Right lung (tissue), 10 donors: ENCODE measurements around the gene NSF. TPM values are rescaled to one million over a fixed set of nuclear protein-coding genes. Genes with fewer than 3 reads are reported as not detected.
"Not testable (repeated sequence)": the region's sequence is repeated elsewhere in the genome, so short reads cannot be mapped to it uniquely, and the experiment has no call there.

ENCODE experiments used
- DNase-seq, 2 donors: peaks; one replicate each; pipeline ENCODE4 v3.0.0-alpha.2; 2013
- long read RNA-seq, 8 donors: transcript quantifications; one replicate each; lab custom pipeline, GENCODE V29; 2026
- polyA plus RNA-seq, 5 donors: library from polyadenylated mRNA; unstranded; fragments of 120-200 nt; gene quantifications; one replicate each; pipeline versions ENCODE4 v1.2.1 to v1.2.3, GENCODE V29; 2013; ENCODE audit warnings: inconsistent platforms in 1 of 5, low replicate concordance in 1 of 5; ENCODE audit not compliant: insufficient read length in 5 of 5, insufficient read depth in 1 of 5

Gene NSF
- polyA plus RNA-seq = 10 to 100 TPM; 27.2 to 34.8 (median 32.4) TPM
- long read RNA-seq, donor 1, partial matches to known transcripts = 0 of 2 reads
- long read RNA-seq, donor 1, other reads (novel, unspliced or antisense) = 0 of 2 reads
- long read RNA-seq, donor 2, partial matches to known transcripts = 0 of 4 reads
- long read RNA-seq, donor 2, other reads (novel, unspliced or antisense) = 0 of 4 reads
- long read RNA-seq, donor 3, partial matches to known transcripts = 0 of 2 reads
- long read RNA-seq, donor 3, other reads (novel, unspliced or antisense) = 0 of 2 reads
- long read RNA-seq, donor 4, partial matches to known transcripts = 0 of 4 reads
- long read RNA-seq, donor 4, other reads (novel, unspliced or antisense) = 0 of 4 reads
- long read RNA-seq, donor 5, transcript NSF-201 (21 exons, 3,983 nt) = major isoform, 6 of 28 reads
- long read RNA-seq, donor 5, partial matches to known transcripts = 19 of 28 reads
- long read RNA-seq, donor 5, other reads (novel, unspliced or antisense) = 0 of 28 reads
- long read RNA-seq, donor 6, partial matches to known transcripts = 0 of 4 reads
- long read RNA-seq, donor 6, other reads (novel, unspliced or antisense) = 0 of 4 reads
- long read RNA-seq, donor 7, transcript NSF-201 (21 exons, 3,983 nt) = major isoform, 7 of 17 reads
- long read RNA-seq, donor 7, partial matches to known transcripts = 6 of 17 reads
- long read RNA-seq, donor 7, other reads (novel, unspliced or antisense) = 0 of 17 reads
- long read RNA-seq, donor 8, partial matches to known transcripts = 0 of 2 reads
- long read RNA-seq, donor 8, other reads (novel, unspliced or antisense) = 0 of 2 reads

DNA sequence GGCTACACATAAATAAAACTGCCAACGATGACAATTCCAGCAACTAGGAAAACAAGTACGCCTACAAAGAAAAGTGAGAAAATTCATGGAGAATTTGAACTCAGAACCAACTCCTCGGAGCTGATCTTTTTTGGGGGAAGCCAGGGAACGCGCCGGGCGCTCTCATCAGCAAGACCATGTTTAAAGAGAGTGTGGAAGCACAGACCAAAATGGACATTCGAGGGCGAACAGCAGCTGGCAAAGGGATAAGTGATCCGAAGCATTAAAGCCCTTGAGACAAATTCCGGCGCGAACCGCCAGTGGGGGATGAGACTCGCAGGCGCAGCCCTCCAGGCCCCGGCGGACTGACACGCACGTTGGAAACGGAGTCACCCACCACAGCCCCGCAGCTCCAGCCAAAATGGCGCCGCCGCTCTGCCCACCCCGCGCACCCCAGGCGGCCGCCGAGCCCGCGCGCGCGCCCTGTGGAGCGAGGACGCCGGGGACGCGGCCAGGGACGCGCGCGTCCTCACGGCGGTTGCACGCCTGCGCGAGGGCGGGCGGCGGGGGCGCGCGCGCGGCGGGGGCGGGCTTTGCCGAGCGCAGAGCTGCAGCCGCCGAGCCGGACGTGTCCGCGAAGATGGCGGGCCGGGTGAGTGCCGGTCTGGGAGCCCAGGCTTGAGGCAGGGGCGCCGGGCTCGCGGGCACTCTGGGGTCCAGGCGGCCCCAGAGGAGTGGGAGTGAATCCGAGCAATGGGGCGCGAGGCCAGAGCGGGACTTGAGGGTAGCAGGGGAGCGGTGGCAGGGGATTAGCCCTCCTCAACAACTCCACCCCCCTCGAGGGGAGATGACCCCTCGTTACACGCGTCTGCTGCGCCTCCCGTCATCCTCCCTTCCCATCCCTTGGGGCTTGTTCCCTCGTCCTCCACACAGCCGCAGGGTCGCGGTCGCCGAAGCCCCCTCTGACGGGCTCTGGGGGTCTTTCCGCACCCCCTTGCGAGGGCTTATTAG, at the start of gene NSF:
TSS of gene NSF (plus strand) at position 513 of the 990 bp plus-strand sequence. CDS start at position 620, 107 bp downstream.
- not testable (repeated sequence) for DNase-seq

GRCh38 chr17:46548607-46549006, 41.9 kb upstream of the NSF start:
- not testable (repeated sequence) for DNase-seq

DNA sequence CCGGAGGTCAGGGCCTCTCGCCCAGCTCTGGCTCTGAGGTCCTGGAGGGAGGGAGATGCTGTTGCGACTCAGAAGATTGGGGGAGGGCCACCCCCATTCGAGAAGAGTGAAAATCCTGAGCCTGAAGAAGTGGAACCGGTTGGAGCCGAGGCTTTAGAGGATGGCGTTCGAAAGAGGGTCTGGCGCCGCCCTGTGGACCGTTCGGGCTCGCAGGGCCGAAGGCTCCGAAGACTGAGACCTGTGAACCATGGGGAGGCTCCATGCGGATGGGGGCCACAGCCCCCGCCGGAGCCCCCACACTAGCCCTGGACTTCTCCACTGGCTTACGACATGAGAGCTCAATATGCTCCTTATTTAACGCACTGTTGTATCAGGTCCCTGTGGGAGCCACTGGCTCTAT, 31.3 kb upstream of the NSF start:
- not testable (repeated sequence) for DNase-seq

DNA sequence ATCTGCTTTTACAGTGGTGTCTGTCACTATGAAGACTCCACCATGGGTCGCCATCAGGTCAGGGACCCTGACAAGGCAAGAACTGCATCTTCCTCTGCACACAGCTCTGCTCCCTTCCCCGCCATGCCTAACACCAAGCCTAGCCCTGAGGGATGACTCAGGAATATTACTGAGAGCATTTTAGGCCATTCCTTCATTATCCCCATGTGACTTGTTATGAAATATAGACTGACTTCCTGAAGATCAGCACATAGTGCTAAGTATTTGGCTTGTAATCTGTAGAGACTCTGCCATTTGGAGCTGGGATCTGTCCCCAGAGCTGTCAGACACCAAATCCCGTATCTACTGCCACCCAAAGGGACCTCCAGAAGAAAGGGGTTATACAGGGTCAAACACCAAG, 30.4 kb upstream of the NSF start:
- DNase-seq = not testable (repeated sequence)

- not testable (repeated sequence) for DNase-seq
These were observed 24.2 kb upstream of the NSF start for GRCh38 chr17:46566284-46566683.

GRCh38 chr17:46566980-46567379, 23.5 kb upstream of the NSF start:
- DNase-seq = not testable (repeated sequence)

GRCh38 chr17:46571796-46572195, 18.7 kb upstream of the NSF start:
- not testable (repeated sequence) for DNase-seq

DNA sequence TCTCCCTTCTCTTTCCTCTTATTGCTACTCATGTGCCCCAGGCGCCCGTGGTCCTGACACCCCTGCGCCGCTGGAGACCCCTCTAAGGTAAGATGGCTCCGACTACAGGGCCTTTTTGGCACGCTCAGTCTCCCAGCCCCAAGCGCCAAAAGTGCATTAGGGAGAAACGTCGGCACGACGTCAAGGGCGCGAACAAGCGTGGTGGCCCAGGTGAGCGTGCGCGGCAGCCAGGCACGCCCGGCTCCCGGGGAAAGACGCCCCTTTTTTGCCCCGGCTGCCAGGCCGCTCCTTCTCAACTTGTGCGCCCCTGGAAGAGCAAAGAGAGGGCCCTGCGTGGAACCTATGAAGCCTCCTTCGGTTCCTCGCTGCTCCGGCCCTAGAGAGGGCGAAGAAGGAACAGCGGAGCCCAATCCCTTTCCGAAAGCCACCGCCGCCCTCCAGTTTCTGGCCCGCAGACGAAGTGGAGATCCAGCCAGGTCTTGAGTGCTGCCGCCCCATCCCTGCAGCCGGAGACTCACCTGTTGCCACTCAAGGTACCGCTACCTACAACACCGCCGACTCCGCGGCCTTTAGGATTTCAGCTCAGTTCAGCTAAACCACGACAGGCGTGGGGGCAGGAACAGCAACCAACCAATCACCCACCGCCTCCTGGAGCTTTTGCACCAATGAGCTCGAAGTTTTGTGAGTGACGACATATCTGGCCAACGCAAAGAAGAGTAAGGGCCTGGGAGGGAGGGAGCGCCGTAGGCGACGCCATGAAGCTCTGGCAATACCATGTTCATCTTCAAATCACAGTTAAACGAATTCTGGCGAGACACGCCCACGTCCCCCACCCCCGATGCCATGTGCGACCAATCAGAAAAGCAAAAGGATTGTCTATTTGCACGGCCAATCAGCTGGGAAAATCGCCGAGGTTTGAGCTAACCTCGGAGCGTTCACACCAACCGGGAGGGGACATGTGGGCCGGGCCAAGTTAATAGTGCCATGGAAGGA, 11.1 kb upstream of the NSF start, which contains the start of gene ARL17A:
TSS of gene ARL17A (minus strand) at position 609 of the 993 bp plus-strand sequence. CDS start 3,369 bp downstream, outside the sequence.
- not testable (repeated sequence) for DNase-seq

DNA sequence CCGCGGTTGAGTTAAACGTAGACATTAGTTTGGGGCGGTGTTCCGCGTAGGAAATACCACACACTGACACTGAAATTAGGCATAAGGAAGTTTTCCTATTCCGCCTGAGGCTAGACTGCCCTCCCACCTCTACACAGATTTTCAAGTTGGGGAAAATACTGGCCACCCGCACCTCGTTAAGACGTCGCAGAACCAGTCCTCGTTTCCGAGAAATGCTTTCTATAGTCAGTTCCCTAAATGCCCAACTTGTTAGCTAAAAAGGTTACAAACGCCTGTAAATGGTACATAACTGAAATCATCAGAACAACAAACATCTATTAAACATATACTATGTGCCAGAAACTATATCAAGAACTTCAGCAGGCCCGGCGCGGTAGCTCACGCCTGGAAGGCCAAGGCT, 10.4 kb upstream of the NSF start:
- DNase-seq = not testable (repeated sequence)

GRCh38 chr17:46585444-46585843, 5.0 kb upstream of the NSF start:
- not testable (repeated sequence) for DNase-seq

DNA sequence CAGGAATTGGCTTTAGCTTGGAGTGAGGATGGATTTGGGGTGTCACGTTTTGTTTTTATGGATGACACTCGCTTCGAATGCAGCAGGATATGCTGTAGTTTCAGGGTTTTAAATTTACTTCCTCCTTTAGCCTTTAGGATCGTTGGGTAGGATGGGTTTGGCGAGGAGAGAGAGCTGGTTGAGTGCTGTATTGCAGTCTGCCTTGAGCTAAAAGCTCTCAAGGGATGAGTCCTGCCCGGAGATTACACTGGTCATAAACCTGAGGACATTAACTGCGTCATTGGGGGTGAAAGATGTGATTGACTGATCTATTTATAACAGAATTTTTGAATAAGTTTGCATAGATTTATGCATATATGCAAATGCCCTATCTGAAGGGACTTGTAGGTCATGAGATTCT, 863 bp downstream of the NSF start:
- not testable (repeated sequence) for DNase-seq

GRCh38 chr17:46598344-46598931, 8.0 kb downstream of the NSF start:
- DNase-seq = not testable (repeated sequence)

DNA sequence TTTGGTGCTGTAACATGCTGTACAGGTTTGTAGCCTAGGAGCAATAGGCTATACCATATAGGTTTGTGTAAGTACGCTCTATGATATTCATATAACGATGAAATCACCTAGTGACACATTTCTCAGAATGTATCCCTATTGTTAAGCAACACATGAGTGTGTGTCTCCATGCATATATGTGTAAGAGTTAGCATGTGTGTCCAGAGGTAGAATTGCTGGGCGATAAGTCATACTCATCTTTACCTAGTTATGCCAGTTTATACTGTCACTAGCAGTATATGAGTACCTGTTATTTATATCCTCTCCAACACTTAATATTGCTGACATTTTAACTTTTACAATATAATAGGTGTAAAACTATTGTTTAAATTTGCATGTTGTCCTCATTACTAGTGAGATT, 10.3 kb downstream of the NSF start:
- DNase-seq = not testable (repeated sequence)

DNA sequence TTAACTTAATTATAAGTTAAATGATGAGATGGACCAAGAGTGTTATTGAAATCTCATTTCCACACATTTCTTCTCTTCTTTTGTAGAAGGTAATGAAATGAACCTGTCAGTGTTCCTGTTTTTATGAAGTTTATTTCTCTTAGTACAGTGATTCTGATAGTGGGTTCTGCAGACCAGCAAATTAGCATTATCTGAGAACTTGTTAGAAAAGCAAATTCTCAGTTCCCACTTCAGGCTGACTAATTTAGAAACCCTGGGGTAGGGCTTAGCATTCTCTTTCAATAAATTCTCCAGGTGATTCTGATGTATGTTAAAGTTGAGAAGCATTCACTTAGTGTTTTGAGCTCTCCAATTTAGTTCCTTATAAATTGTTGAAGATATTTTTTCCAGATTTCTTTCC, 12.7 kb downstream of the NSF start:
- not testable (repeated sequence) for DNase-seq

DNA sequence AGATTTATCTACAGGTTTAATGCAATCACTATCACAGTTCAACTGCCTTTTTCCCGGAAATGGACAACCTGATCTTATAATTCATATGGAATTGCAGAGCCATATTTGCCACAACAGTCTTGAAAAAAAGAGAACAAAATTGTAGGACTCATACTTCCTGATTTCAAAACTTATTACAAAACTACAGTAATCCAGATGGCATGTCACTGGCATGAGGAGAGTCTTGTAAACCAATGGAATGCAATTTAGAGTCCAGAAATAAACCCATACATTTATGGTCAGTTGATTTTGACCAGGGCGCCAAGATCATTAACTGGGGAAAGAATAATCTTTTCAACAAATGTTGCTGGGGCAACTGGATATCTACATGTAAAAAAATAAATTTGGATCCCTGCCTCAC, 20.8 kb downstream of the NSF start:
- DNase-seq = not testable (repeated sequence)

DNA sequence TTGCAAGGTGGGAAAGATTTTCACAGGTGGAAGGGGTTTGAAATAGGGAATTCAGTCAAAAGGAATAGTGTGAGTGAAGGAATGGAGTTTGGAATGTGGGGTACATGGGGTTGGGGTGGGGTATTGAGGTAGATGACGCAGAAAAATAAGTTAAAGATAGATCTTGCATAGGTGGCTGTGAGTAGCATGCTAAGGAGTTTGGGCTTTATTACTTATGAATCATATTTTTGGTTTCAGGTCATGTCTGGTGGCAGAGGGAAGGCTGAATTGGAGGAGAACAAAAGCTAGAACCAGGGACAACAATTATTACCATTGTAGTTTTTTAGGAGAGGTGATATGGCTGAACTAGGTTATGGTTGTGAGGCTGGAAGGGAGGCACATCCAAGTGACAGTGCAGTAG, 23.4 kb downstream of the NSF start:
- DNase-seq = not testable (repeated sequence)

DNA sequence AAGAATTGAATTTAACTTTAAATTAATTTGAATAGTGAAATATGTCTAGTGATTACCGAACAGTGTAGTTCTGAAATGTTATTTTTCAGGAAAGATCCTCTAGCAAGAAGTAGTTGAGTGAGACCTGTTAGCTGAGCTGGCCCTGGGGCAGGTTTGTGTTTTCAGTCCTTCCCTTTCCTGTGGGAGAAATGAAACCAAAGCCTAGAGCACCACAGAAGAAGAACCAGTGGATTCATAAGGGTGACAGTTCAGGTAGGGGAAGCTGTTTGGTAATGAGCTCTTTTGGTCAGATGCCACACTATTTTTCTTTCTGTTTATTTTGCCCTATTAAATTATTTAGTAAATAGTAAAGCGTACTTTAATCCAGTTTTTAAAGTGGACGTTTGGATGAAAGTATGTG, 26.7 kb downstream of the NSF start:
- DNase-seq = not testable (repeated sequence)

DNA sequence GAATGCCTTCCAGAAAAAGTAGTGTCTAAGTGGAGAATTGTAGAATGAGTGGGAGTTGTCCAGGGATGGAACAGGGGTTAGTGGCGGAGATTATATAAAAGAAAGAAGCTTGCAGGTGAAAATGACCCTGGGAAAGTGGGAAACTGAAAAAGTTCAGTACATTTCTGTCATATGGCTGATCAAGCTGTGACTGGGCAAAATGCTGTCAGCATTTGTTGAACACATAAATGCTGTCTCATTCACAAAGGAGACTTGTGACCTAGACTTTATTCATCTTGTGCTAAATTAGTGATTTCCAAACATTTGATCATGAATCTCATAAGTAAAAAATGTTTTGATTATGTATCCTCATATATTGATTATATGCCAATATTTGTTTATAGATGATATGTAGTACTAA, 28.5 kb downstream of the NSF start:
- DNase-seq = not testable (repeated sequence)

DNA sequence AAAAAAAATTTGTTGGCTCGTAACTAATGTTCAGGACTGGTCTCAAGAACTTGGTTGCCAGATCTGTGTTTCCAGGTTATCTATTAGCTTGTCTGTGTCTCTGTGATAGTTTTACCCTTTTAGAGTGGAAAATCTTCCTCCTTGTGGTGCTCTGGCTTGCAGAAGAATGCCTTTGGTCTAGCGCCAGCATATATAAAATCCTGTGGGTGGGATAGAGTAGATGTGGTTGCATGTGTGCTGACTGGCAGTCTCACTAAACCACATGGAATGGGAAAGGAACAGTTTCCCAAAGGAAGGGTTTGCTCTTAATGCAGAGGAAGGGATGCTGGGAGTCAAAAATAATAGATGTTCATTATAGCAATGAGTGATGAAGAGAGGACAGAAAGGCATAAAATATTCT, 33.3 kb downstream of the NSF start:
- DNase-seq = not testable (repeated sequence)
